Spinal cord (tissue), 10 donors: ENCODE data around the gene ODR4. TPM values are rescaled to one million over a fixed set of nuclear protein-coding genes. Genes with fewer than 3 reads are reported as not detected.
"Not testable (repeated sequence)": the region's sequence is repeated elsewhere in the genome, so short reads cannot be mapped to it uniquely, and the experiment has no call there.

Experiments
- DNase-seq, 6 donors: peaks; one replicate each; pipeline versions ENCODE4 v3.0.0 to v3.0.0-alpha.2; 2013 to 2015; ENCODE audit warnings: low spot score in 6 of 6, low read depth in 4 of 6
- H3K27ac ChIP-seq: one replicate; pipeline ENCODE4 v1.5.1; 2013; ENCODE audit warnings: low read depth, low read length, control low read depth
- H3K27me3 ChIP-seq: one replicate; pipeline ENCODE4 v1.6.1; 2013; ENCODE audit warnings: low read length; ENCODE audit not compliant: control insufficient read depth, insufficient read depth
- H3K36me3 ChIP-seq: one replicate; pipeline ENCODE4 v1.6.1; 2013; ENCODE audit warnings: low read length; ENCODE audit not compliant: control insufficient read depth, insufficient read depth
- H3K4me1 ChIP-seq: one replicate; pipeline ENCODE4 v1.6.1; 2013; ENCODE audit warnings: low read length; ENCODE audit not compliant: control insufficient read depth, insufficient read depth
- H3K4me3 ChIP-seq: one replicate; pipeline ENCODE4 v1.5.1; 2013; ENCODE audit warnings: low read depth, low read length, control low read depth
- H3K9me3 ChIP-seq: one replicate; pipeline ENCODE4 v1.6.1; 2013; ENCODE audit warnings: low read length; ENCODE audit not compliant: control insufficient read depth, insufficient read depth
- WGBS: methylation state at CpG from one replicate; pipeline ENCODE4 v1.1.5; 2013; ENCODE audit warnings: missing lambda C conversion rate; ENCODE audit not compliant: insufficient coverage; 5-methylcytosine and 5-hydroxymethylcytosine counted together
- polyA plus RNA-seq, 2 donors: library from polyadenylated mRNA; unstranded; fragments of 120-200 nt; gene quantifications; one replicate each; pipeline ENCODE4 v1.2.1, GENCODE V29; 2013; ENCODE audit not compliant: insufficient read length in 2 of 2
- total RNA-seq, 2 donors: library from RNA; depleted of rRNA in 1 of 2; stranded (reverse); fragments of 120-200 nt in 1 of 2; fragments of >200 nt in 1 of 2; gene quantifications; one replicate each; pipeline versions ENCODE4 v1.2.3 to v1.2.4, GENCODE V29; 2013 to 2014
- donor health status: healthy.

Gene ODR4
- total and polyA plus RNA-seq, 4 donors, result 20.1 to 55.3 (median 28.0) TPM

GRCh38 chr1:186443638-186444037 is 68.0 kb downstream of the ODR4 start:
- no CpG with 5 or more reads among the region's 2 CpGs for WGBS

GRCh38 chr1:186446152-186446551 is 70.5 kb downstream of the ODR4 start:
- Histone ChIP-seq H3K4me3 (no peak overlapping the region), H3K4me1 (no peaks in the 10 kb centered on the region), H3K27ac (no peak overlapping the region), H3K27me3 (no peaks in the 10 kb centered on the region), H3K9me3 (no peaks in the 10 kb centered on the region), H3K36me3 (no peaks in the 10 kb centered on the region)
- no CpG with 5 or more reads among the region's 4 CpGs for WGBS
- DNase-seq, result no peak

More at GRCh38 chr1:186443638-186444037, 68.0 kb downstream of the ODR4 start:
- Histone ChIP-seq H3K4me1 (no peaks in the 10 kb centered on the region), H3K4me3 (no peak overlapping the region), H3K27ac (no peak overlapping the region), H3K36me3 (no peaks in the 10 kb centered on the region), H3K27me3 (no peaks in the 10 kb centered on the region), H3K9me3 (no peaks in the 10 kb centered on the region)
- no peak for DNase-seq

DNA sequence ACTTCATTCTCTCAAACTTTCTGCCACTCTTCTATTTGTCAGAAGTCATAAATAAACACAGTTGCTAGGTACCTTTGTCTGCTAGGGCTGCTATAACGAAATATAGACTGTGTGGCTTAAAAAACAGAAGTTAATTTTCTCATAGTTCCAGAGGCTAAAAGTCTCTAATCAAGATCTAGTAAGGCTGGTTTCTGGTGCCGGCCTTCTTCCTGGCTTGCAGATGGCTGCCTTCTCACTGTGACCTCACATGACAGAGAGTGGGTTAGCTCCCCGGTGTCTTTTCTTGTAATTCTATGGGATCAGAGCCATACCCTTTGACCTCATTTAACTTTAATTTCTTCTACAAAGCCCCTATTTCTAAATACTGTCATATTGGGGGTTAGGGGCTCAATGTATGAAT is 79.3 kb downstream of the ODR4 start:
- Histone ChIP-seq H3K36me3 (no peaks in the 10 kb centered on the region), H3K27ac (no peak overlapping the region), H3K9me3 (no peaks in the 10 kb centered on the region), H3K4me3 (no peak overlapping the region), H3K27me3 (no peaks in the 10 kb centered on the region), H3K4me1 (no peaks in the 10 kb centered on the region)
- WGBS, result 100% methylated on average over 1 of the region's 3 CpGs
- DNase-seq, result no peak

- 100% methylated on average over 1 of the region's 3 CpGs for WGBS
- DNase-seq, result peak in 1 of 6 donors; percentile 8
- Histone ChIP-seq H3K27ac (no peak overlapping the region), H3K27me3 (no peaks in the 10 kb centered on the region), H3K36me3 (no peaks in the 10 kb centered on the region), H3K4me1 (no peaks in the 10 kb centered on the region), H3K9me3 (no peaks in the 10 kb centered on the region), H3K4me3 (no peak overlapping the region)
Observed at GRCh38 chr1:186456729-186457255, 81.2 kb downstream of the ODR4 start.

DNA sequence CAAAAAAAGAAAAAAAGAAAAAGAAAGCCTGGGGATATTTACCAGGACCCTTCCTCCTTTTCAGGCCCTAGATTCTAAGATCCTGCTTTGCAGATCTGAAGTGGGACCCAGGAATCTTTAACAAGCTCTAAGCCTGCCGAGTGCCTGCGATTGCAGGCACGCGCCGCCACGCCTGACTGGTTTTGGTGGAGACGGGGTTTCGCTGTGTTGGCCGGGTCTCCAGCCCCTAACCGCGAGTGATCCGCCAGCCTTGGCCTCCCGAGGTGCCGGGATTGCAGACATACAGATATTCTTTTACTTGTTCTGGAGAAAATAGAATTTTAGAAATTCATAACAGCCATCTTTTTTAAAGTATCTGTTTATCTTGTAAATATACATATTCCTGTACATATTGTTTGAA is 83.5 kb downstream of the ODR4 start:
- WGBS, result 98% methylated on average over 9 of the region's 14 CpGs
- H3K36me3 ChIP-seq, H3K27ac ChIP-seq, H3K27me3 ChIP-seq, DNase-seq, H3K9me3 ChIP-seq, H3K4me3 ChIP-seq, H3K4me1 ChIP-seq: not testable (repeated sequence)

- no peak within 1 kb of the TSS for H3K27ac ChIP-seq
- no peak within 1 kb of the TSS for H3K4me3 ChIP-seq
- H3K36me3 ChIP-seq, result no peaks in the 10 kb centered on the region
- H3K27me3 ChIP-seq, result no peaks in the 10 kb centered on the region
- no peak for DNase-seq
- H3K9me3 ChIP-seq, result no peaks in the 10 kb centered on the region
- WGBS, result 100% methylated on average over 1 of the region's 2 CpGs
- H3K4me1 ChIP-seq, result no peaks in the 10 kb centered on the region
Observed at GRCh38 chr1:186461014-186461413, 85.4 kb downstream of the ODR4 start, which contains the start of gene PDC. TSS of gene PDC (minus strand) at chr1:186461114. CDS start at chr1:186449459, 11,655 bp downstream.

GRCh38 chr1:186463511-186463910 is 87.9 kb downstream of the ODR4 start:
- Histone ChIP-seq H3K27me3 (no peaks in the 10 kb centered on the region), H3K4me1 (no peaks in the 10 kb centered on the region), H3K9me3 (no peaks in the 10 kb centered on the region), H3K4me3 (no peak overlapping the region), H3K36me3 (no peaks in the 10 kb centered on the region), H3K27ac (no peak overlapping the region)
- no peak for DNase-seq
- WGBS, result 55% methylated on average over 4 of the region's 5 CpGs

GRCh38 chr1:186463926-186464325 is 88.3 kb downstream of the ODR4 start:
- 100% methylated on average over 1 of the region's 3 CpGs for WGBS

DNA sequence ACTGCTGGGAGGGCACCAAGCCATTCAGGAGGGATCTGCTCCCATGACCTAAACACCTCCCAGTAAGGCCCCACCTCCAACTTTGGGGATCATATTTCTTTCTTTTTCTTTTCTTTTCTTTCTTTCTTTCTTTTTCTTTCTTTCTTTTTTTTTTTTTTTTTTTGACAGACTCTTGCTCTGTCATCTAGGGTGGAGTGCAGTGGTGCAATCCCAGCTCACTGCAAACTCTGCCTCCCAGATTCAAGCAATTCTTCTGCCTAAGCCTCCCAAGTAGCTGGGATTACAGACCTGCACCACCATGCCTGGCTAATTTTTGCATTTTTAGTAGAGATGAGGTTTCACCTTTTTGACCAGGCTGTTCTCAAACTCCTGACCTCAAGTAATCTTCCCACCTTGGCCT is 89.9 kb downstream of the ODR4 start:
- not testable (repeated sequence) for H3K27me3 ChIP-seq

More at GRCh38 chr1:186463926-186464325, 88.3 kb downstream of the ODR4 start:
- peak in 1 of 6 donors; percentile 6 for DNase-seq
- H3K9me3 ChIP-seq, result no peaks in the 10 kb centered on the region
- no peaks in the 10 kb centered on the region for H3K36me3 ChIP-seq
- no peaks in the 10 kb centered on the region for H3K4me1 ChIP-seq
- H3K4me3 ChIP-seq, result no peak overlapping the region
- no peaks in the 10 kb centered on the region for H3K27me3 ChIP-seq
- no peak overlapping the region for H3K27ac ChIP-seq

GRCh38 chr1:186465946-186466345 is 90.3 kb downstream of the ODR4 start:
- Histone ChIP-seq H3K9me3 (no peaks in the 10 kb centered on the region), H3K27ac (no peak overlapping the region), H3K36me3 (no peaks in the 10 kb centered on the region), H3K27me3 (no peaks in the 10 kb centered on the region), H3K4me1 (no peaks in the 10 kb centered on the region), H3K4me3 (no peak overlapping the region)
- no CpG with 5 or more reads among the region's 2 CpGs for WGBS
- DNase-seq, result no peak

More for the DNA sequence above, 89.9 kb downstream of the ODR4 start:
- not testable (repeated sequence) for H3K9me3 ChIP-seq, H3K27ac ChIP-seq, DNase-seq, H3K36me3 ChIP-seq, H3K4me3 ChIP-seq, H3K4me1 ChIP-seq
